Keratinocyte (primary cell): ENCODE results near the gene NLK.

Source experiments
- CTCF ChIP-seq, 3 experiments: IDR thresholded peaks in 1 of 3; conservative IDR thresholded peaks in 1 of 3; optimal IDR thresholded peaks in 1 of 3; 2 replicates in 2 of 3; 3 replicates in 1 of 3; pipeline versions ENCODE3 to v1.5.1; 2011; ENCODE audit warnings: low read length in 3 of 3, mild to moderate bottlenecking in 3 of 3, moderate library complexity in 2 of 3, control low read depth in 1 of 3, inconsistent platforms in 1 of 3; ENCODE audit not compliant: insufficient read depth in 2 of 3; ENCODE audit errors: extremely low read depth in 1 of 3
- EZH2 ChIP-seq: IDR thresholded peaks from one replicate; pipeline ENCODE4 v1.6.1; 2012; ENCODE audit warnings: inconsistent platforms, mild to moderate bottlenecking, low read length, moderate library complexity

- TF ChIP-seq CTCF (optimal IDR thresholded peaks at IDR 0.05 in 1 of 3, IDR thresholded peaks at IDR 0.05 in 1 of 3, conservative IDR thresholded peaks at IDR 0.05 in 1 of 3; ENCODE audit: extremely low read depth in 1 of 3, insufficient read depth in 2 of 3, low read length in 3 of 3) (no peak), EZH2 (no peak)
Measured at GRCh38 chr17:28125526-28126378, 83.3 kb downstream of the NLK start.
